Gastroesophageal sphincter (tissue), 4 donors: ENCODE measurements around the gene CTDSPL2. TPM values are rescaled to one million over a fixed set of nuclear protein-coding genes. Genes with fewer than 3 reads are reported as not detected.

Source experiments
- ATAC-seq: fragments of 150-250 bp; one replicate; pipeline ENCODE4 v1.9.1; 2016; ENCODE audit warnings: mild to moderate bottlenecking, moderate library complexity
- H3K27ac ChIP-seq, 4 donors: fragments of 200-600 bp; sonication (generic) in 3 of 4; 1 replicate in 3 of 4; 2 replicates in 1 of 4; pipeline ENCODE4 v1.5.1; 2016 to 2019
- H3K27me3 ChIP-seq: fragments of 200-600 bp; sonication (generic); one replicate; pipeline ENCODE4 v1.5.1; 2019
- H3K36me3 ChIP-seq, 2 donors: fragments of 200-600 bp; sonication (generic); one replicate each; pipeline ENCODE4 v1.5.1; 2019; ENCODE audit warnings: control low read depth in 1 of 2
- H3K4me1 ChIP-seq, 3 donors: fragments of 200-600 bp; sonication (generic); 1 replicate in 2 of 3; 2 replicates in 1 of 3; pipeline ENCODE4 v1.5.1; 2016 to 2019; ENCODE audit warnings: control low read depth in 2 of 3
- H3K4me3 ChIP-seq, 2 donors: fragments of 200-600 bp; sonication (generic); one replicate each; pipeline ENCODE4 v1.5.1; 2019; ENCODE audit warnings: mild to moderate bottlenecking in 1 of 2, moderate library complexity in 1 of 2
- H3K9me3 ChIP-seq, 3 donors: fragments of 200-600 bp; sonication (generic); one replicate each; pipeline ENCODE4 v1.5.1; 2017 to 2019; ENCODE audit warnings: control low read depth in 2 of 3
- EP300 ChIP-seq: sonication (generic); formaldehyde crosslinking; IDR thresholded peaks from one replicate; pipeline ENCODE4 v1.6.1; 2017; ENCODE audit warnings: antibody characterized with exemption, mild to moderate bottlenecking
- POLR2A ChIP-seq, 2 donors: fragments of 450-650 bp; IDR thresholded peaks; one replicate each; pipeline ENCODE4 v1.6.1; 2017; ENCODE audit warnings: antibody characterized with exemption in 2 of 2, mild to moderate bottlenecking in 2 of 2, moderate library complexity in 1 of 2
- POLR2AphosphoS5 ChIP-seq: sonication (generic); formaldehyde crosslinking; IDR thresholded peaks from one replicate; pipeline ENCODE4 v1.6.1; 2017; ENCODE audit warnings: antibody characterized with exemption
- WGBS, 2 donors: methylation state at CpG; one replicate each; pipeline ENCODE4 v1.1.5; 2018; ENCODE audit warnings: low coverage in 1 of 2; 5-methylcytosine and 5-hydroxymethylcytosine counted together
- total RNA-seq, 4 donors: library from RNA; depleted of rRNA; stranded (reverse); fragments of >200 nt; gene quantifications; one replicate each; pipeline ENCODE4 v1.1.0, GENCODE V29; 2016
- TF ChIP-seq, protein P1 (sequence below), 4 experiments: fragments of 200-600 bp in 2 of 4; fragments of 450-650 bp in 2 of 4; sonication (generic) in 1 of 4; IDR thresholded peaks; one replicate each; pipeline ENCODE4 v1.5.1; 2017 to 2019; ENCODE audit warnings: antibody characterized with exemption in 4 of 4, mild to moderate bottlenecking in 2 of 4, moderate library complexity in 2 of 4

Gene CTDSPL2
- total RNA-seq, 4 donors from 2014 or later: 31.6 to 74.7 (median 46.9) TPM

- H3K36me3 ChIP-seq: peaks cover 0 to 60% of the 10 kb centered on the region in 2 donors
- ATAC-seq: no peak
- H3K9me3 ChIP-seq: no peaks in the 10 kb centered on the region
- 100% methylated on average over 1 to 2 of the region's 6 CpGs for WGBS, 2 donors
- no peak overlapping the region for H3K4me3 ChIP-seq
- no peak overlapping the region for H3K27ac ChIP-seq
- H3K4me1 ChIP-seq: no peaks in the 10 kb centered on the region
- TF ChIP-seq POLR2AphosphoS5 (no peak), POLR2A (IDR thresholded peaks at IDR 0.05) (no peak), EP300 (no peak)
- TF ChIP-seq, protein P1, sequence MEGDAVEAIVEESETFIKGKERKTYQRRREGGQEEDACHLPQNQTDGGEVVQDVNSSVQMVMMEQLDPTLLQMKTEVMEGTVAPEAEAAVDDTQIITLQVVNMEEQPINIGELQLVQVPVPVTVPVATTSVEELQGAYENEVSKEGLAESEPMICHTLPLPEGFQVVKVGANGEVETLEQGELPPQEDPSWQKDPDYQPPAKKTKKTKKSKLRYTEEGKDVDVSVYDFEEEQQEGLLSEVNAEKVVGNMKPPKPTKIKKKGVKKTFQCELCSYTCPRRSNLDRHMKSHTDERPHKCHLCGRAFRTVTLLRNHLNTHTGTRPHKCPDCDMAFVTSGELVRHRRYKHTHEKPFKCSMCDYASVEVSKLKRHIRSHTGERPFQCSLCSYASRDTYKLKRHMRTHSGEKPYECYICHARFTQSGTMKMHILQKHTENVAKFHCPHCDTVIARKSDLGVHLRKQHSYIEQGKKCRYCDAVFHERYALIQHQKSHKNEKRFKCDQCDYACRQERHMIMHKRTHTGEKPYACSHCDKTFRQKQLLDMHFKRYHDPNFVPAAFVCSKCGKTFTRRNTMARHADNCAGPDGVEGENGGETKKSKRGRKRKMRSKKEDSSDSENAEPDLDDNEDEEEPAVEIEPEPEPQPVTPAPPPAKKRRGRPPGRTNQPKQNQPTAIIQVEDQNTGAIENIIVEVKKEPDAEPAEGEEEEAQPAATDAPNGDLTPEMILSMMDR (IDR thresholded peaks at IDR 0.05): no peak
- H3K27me3 ChIP-seq: no peaks in the 10 kb centered on the region
These were observed 146.0 kb downstream of the CTDSPL2 start for GRCh38 chr15:44573386-44573785.

DNA sequence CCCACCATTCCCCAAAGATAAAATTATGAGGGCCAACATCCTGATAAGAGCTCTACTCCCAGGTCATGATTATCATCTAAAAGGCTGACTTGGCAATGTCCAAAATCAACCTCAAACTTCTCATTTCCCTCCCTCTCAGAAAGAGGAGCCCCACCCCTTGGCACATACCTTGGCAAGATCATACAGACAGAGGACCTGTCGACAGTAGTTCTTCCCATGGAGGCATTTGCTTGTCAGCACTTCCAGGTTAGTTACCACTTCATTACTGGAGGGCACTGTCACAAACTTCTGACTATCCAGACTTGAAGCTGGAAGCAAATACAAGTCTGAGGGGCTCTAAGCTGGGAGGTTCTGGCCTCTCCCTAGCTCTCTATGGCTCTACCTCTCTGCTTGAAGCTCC is 147.3 kb downstream of the CTDSPL2 start:
- Histone ChIP-seq H3K4me1 (no peaks in the 10 kb centered on the region), H3K27ac (no peak overlapping the region), H3K4me3 (no peak overlapping the region), H3K36me3 (peaks cover 0 to 47% of the 10 kb centered on the region in 2 donors), H3K9me3 (no peaks in the 10 kb centered on the region), H3K27me3 (no peaks in the 10 kb centered on the region)
- ATAC-seq: no peak
- TF ChIP-seq POLR2A (IDR thresholded peaks at IDR 0.05): no peak
- TF ChIP-seq, protein P1 (IDR thresholded peaks at IDR 0.05): no peak
- no peak for TF ChIP-seq EP300
- 67 to 70% methylated on average over 1 of the region's 1 CpG for WGBS, 2 donors

Other genes with a start within 250 kb of the CTDSPL2 start
- gene FRMD5, start 232.4 kb upstream of the CTDSPL2 start, total RNA-seq: 1 to 10 TPM in 2 of 4 donors, under 1 TPM in 2; 0.47 to 1.2 (median 0.90) TPM
- gene GOLM2, start 138.9 kb upstream of the CTDSPL2 start, total RNA-seq: 100 to 1,000 TPM in 1 of 4 donors, 10 to 100 TPM in 3; 77.5 to 125 (median 81.7) TPM
- 10 to 100 TPM; 57.0 to 60.6 (median 57.0) TPM for gene EIF3J, start 109.5 kb downstream of the CTDSPL2 start, total RNA-seq
- gene SPG11, start 236.0 kb downstream of the CTDSPL2 start, total RNA-seq: 10 to 100 TPM; 45.2 to 82.8 (median 55.5) TPM